PFSK-1 (cell line): Measurements from ENCODE around the gene HIPK1.

Source experiments
- POLR2AphosphoS5 ChIP-seq: IDR thresholded peaks from 2 replicates; pipeline ENCODE4 v1.6.1; 2012; ENCODE audit warnings: low read depth, mild to moderate bottlenecking, control low read depth, low read length, moderate library complexity
- REST ChIP-seq, 2 experiments: IDR thresholded peaks; 2 replicates each; pipeline versions ENCODE4 v1.6.1 to v1.8.0; 2011 to 2012; ENCODE audit warnings: low read depth in 2 of 2, low read length in 2 of 2, control low read depth in 1 of 2, inconsistent platforms in 1 of 2, mild to moderate bottlenecking in 1 of 2, moderate library complexity in 1 of 2; ENCODE audit not compliant: insufficient read depth in 1 of 2
- TAF1 ChIP-seq: IDR thresholded peaks from 2 replicates; pipeline ENCODE4 v1.6.1; 2012; ENCODE audit warnings: low read length, control low read depth, borderline replicate concordance; ENCODE audit not compliant: insufficient read depth

- no peak for TF ChIP-seq TAF1
- no peak for TF ChIP-seq REST (IDR thresholded peaks at IDR 0.05; ENCODE audit: insufficient read depth in 1 of 2, low read depth in 2 of 2, low read length in 2 of 2)
- no peak for TF ChIP-seq POLR2AphosphoS5
Observed at GRCh38 chr1:113950908-113951307, 21.8 kb downstream of the HIPK1 start.
